Panc1 (cell line): ENCODE data around the gene NRP2. TPM values are rescaled to one million over a fixed set of nuclear protein-coding genes. Genes with fewer than 3 reads are reported as not detected.

Experiments
- ATAC-seq: fragments of 200-7000 bp; cut with Tn5 transposase; 2 replicates; pipeline ENCODE4 v1.9.1; 2020; ENCODE audit warnings: mild to moderate bottlenecking, moderate library complexity
- BruUV-seq: library from RNA; stranded (reverse); fragments of 400-500 nt; replicated peaks from 2 replicates; lab custom pipeline; 2021; lab: Mats Ljungman, UMichigan
- CTCF ChIA-PET: fragments of 300-600 bp; sonication (Branson Sonifier 250); formaldehyde crosslinking; loops from one replicate; lab custom pipeline; 2022; ENCODE audit warnings: antibody characterized with exemption; lab: Charles Lee
- POLR2A ChIA-PET: fragments of 300-600 bp; sonication (Branson Sonifier 250); formaldehyde crosslinking; loops from one replicate; lab custom pipeline; 2022; ENCODE audit warnings: antibody characterized with exemption; lab: Charles Lee
- DNase-seq: peaks from one replicate; pipeline ENCODE4 v3.0.0-alpha.2; 2010; ENCODE audit warnings: low read depth, low spot score
- H3K27ac ChIP-seq: 2 replicates; pipeline ENCODE4 v1.5.1; 2011; ENCODE audit warnings: mild to moderate bottlenecking, low read length, inconsistent platforms
- H3K27me3 ChIP-seq: fragments of 200-500 bp; sonication (Bioruptor generic); 2 replicates; pipeline ENCODE4 v1.6.0; 2014; ENCODE audit warnings: low read length, inconsistent platforms; ENCODE audit not compliant: control insufficient read depth, insufficient read depth
- H3K36me3 ChIP-seq: fragments of 200-500 bp; sonication (Bioruptor generic); 2 replicates; pipeline ENCODE4 v1.5.1; 2014; ENCODE audit warnings: inconsistent platforms, mild to moderate bottlenecking, low read length, moderate library complexity; ENCODE audit not compliant: control insufficient read depth, insufficient read depth
- H3K4me1 ChIP-seq: 2 replicates; pipeline ENCODE4 v1.5.1; 2011; ENCODE audit warnings: inconsistent platforms, mild to moderate bottlenecking, low read length, moderate library complexity; ENCODE audit not compliant: control insufficient read depth, insufficient read depth
- H3K4me3 ChIP-seq, 2 experiments: 2 replicates each; pipeline ENCODE4 v1.5.1; 2011 to 2012; ENCODE audit warnings: low read depth in 2 of 2, low read length in 2 of 2, mild to moderate bottlenecking in 2 of 2, inconsistent platforms in 1 of 2, moderate library complexity in 1 of 2
- H3K9me3 ChIP-seq: fragments of 200-500 bp; sonication (Bioruptor generic); 2 replicates; pipeline ENCODE4 v1.5.1; 2014; ENCODE audit warnings: low read depth, mild to moderate bottlenecking, inconsistent platforms, low read length, moderate library complexity; ENCODE audit not compliant: control insufficient read depth, insufficient read depth
- POLR2AphosphoS5 ChIP-seq: IDR thresholded peaks from 2 replicates; pipeline ENCODE4 v1.6.1; 2012; ENCODE audit warnings: mild to moderate bottlenecking, low read depth, low read length, moderate library complexity
- SIN3A ChIP-seq: IDR thresholded peaks from 2 replicates; pipeline ENCODE4 v1.6.1; 2012; ENCODE audit warnings: low read depth, mild to moderate bottlenecking, low read length, moderate library complexity, borderline replicate concordance; ENCODE audit not compliant: insufficient read depth
- TCF7L2 ChIP-seq: IDR thresholded peaks from 2 replicates; pipeline ENCODE4 v1.6.1; 2011; ENCODE audit warnings: mild to moderate bottlenecking, low read depth, low read length, inconsistent platforms
- in situ Hi-C: cut with HindIII; loops from 2 replicates; pipeline ENCODE4 v1.10.0; 2016; ENCODE audit warnings: low sequenced_read_pairs, low pct_unique_long_range_greater_than_20kb
- intact Hi-C: fragments of 100-400 bp; cut with micrococcal nuclease; formaldehyde crosslinking; loops from one replicate; pipeline ENCODE4 v1.10.0; 2022; ENCODE audit not compliant: unreplicated experiment
- total RNA-seq: library from RNA; stranded (reverse); gene quantifications from one replicate; pipeline ENCODE4 v1.2.1, GENCODE V29; 2021; ENCODE audit not compliant: unreplicated experiment
- TF ChIP-seq, protein P1 (sequence below), 2 experiments: IDR thresholded peaks; 2 replicates each; pipeline ENCODE4 v1.6.1; 2011 to 2012; ENCODE audit warnings: low read depth in 2 of 2, control low read depth in 1 of 2, low read length in 1 of 2, mild to moderate bottlenecking in 1 of 2, moderate library complexity in 1 of 2; ENCODE audit not compliant: insufficient read depth in 1 of 2
- TF ChIP-seq, protein P2 (sequence below): fragments of 450-650 bp; IDR thresholded peaks from 2 replicates; pipeline ENCODE4 v1.5.1; 2017; ENCODE audit warnings: mild to moderate bottlenecking

Gene NRP2
- total RNA-seq, 1 experiment from 2014 or later = 6.7 TPM

DNA sequence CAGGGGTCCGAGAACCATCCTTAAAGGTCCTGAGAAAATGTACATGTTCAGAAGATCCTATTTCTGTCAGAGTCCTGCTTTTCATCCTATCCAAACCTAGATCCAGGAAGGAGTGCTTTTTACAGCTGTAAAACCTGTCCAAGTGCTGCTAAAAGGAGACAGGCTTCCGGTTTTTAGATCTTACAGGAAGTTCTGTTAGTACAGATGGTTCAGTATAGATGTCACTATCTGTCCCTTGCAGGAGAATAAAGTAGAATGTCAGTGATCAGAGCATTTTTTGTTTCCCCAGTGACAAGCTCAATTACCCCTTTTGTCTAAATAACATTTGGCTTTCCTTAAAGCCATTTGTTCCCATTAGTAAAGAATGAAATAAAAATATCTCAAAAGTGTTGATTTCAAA is 98.3 kb downstream of the NRP2 start:
- Histone ChIP-seq H3K4me1 (no peaks in the 10 kb centered on the region), H3K9me3 (no peaks in the 10 kb centered on the region), H3K36me3 (no peaks in the 10 kb centered on the region), H3K27me3 (peaks cover 25% of the 10 kb centered on the region), H3K4me3 (no peak overlapping the region), H3K27ac (no peak overlapping the region)
- CTCF ChIA-PET = no interaction called here
- POLR2A ChIA-PET = no interaction called here
- BruUV-seq = no TSS peak
- in situ Hi-C loops = no loop called here
- no peak for DNase-seq
- ATAC-seq = no peak
- TF ChIP-seq, protein P1, sequence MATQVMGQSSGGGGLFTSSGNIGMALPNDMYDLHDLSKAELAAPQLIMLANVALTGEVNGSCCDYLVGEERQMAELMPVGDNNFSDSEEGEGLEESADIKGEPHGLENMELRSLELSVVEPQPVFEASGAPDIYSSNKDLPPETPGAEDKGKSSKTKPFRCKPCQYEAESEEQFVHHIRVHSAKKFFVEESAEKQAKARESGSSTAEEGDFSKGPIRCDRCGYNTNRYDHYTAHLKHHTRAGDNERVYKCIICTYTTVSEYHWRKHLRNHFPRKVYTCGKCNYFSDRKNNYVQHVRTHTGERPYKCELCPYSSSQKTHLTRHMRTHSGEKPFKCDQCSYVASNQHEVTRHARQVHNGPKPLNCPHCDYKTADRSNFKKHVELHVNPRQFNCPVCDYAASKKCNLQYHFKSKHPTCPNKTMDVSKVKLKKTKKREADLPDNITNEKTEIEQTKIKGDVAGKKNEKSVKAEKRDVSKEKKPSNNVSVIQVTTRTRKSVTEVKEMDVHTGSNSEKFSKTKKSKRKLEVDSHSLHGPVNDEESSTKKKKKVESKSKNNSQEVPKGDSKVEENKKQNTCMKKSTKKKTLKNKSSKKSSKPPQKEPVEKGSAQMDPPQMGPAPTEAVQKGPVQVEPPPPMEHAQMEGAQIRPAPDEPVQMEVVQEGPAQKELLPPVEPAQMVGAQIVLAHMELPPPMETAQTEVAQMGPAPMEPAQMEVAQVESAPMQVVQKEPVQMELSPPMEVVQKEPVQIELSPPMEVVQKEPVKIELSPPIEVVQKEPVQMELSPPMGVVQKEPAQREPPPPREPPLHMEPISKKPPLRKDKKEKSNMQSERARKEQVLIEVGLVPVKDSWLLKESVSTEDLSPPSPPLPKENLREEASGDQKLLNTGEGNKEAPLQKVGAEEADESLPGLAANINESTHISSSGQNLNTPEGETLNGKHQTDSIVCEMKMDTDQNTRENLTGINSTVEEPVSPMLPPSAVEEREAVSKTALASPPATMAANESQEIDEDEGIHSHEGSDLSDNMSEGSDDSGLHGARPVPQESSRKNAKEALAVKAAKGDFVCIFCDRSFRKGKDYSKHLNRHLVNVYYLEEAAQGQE (IDR thresholded peaks at IDR 0.05; ENCODE audit: insufficient read depth in 1 of 2, low read depth in 2 of 2, low read length in 1 of 2) = no peak
- TF ChIP-seq TCF7L2 (no peak), POLR2AphosphoS5 (no peak), SIN3A (no peak)
- TF ChIP-seq, protein P2, sequence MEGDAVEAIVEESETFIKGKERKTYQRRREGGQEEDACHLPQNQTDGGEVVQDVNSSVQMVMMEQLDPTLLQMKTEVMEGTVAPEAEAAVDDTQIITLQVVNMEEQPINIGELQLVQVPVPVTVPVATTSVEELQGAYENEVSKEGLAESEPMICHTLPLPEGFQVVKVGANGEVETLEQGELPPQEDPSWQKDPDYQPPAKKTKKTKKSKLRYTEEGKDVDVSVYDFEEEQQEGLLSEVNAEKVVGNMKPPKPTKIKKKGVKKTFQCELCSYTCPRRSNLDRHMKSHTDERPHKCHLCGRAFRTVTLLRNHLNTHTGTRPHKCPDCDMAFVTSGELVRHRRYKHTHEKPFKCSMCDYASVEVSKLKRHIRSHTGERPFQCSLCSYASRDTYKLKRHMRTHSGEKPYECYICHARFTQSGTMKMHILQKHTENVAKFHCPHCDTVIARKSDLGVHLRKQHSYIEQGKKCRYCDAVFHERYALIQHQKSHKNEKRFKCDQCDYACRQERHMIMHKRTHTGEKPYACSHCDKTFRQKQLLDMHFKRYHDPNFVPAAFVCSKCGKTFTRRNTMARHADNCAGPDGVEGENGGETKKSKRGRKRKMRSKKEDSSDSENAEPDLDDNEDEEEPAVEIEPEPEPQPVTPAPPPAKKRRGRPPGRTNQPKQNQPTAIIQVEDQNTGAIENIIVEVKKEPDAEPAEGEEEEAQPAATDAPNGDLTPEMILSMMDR = no peak
- intact Hi-C loops = no loop called here

DNA sequence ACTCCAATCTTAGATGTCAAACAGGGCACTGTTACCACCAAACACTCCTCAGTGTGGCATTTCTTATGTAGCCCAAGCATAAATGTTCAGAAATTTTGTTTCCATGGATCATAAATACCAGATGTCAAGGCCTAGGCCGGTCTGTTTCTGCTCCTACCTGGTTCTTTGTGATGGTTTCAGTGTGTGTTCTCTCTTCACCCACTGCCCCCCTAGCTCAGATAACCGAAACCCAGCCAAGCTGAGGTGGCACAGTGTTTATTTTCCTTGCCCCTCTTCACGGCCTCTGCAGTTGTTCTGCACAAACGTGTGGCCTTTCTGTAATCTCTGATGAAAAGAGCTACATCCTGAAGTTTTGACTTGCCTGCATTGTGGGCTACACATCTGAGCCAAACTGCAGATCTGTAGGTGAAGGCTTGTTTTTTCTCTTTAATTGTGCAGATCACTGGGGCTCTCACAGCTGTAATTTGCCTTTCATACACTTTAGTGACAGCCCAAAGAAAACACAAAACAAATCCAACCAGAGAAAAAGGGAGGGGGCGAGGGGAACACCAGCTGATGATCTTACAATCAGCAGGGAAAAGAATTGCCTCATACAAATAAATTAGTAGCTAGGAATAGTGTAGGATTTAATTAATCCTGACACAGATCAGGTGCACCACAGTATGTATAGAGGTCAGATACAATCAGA is 99.1 kb downstream of the NRP2 start:
- Histone ChIP-seq H3K36me3 (no peaks in the 10 kb centered on the region), H3K4me1 (no peaks in the 10 kb centered on the region), H3K4me3 (no peak overlapping the region), H3K27ac (no peak overlapping the region), H3K27me3 (peaks cover 29% of the 10 kb centered on the region), H3K9me3 (no peaks in the 10 kb centered on the region)
- no TSS peak for BruUV-seq
- no peak for ATAC-seq
- CTCF ChIA-PET = no interaction called here
- no peak for DNase-seq
- POLR2A ChIA-PET = no interaction called here
- in situ Hi-C loops (no loop called here), intact Hi-C loops (no loop called here)
- TF ChIP-seq, protein P1 (IDR thresholded peaks at IDR 0.05; ENCODE audit: insufficient read depth in 1 of 2, low read depth in 2 of 2, low read length in 1 of 2) = no peak
- no peak for TF ChIP-seq SIN3A
- TF ChIP-seq TCF7L2 = no peak
- TF ChIP-seq, protein P2 = no peak
- no peak for TF ChIP-seq POLR2AphosphoS5
